Colonic mucosa (tissue), 4 donors: ENCODE results near the gene GRM5. TPM values are rescaled to one million over a fixed set of nuclear protein-coding genes. Genes with fewer than 3 reads are reported as not detected.

ENCODE experiments used
- DNase-seq: peaks from one replicate; pipeline ENCODE4 v3.0.0-alpha.2; 2020
- H3K27ac ChIP-seq: fragments of 200-600 bp; one replicate; pipeline ENCODE4 v1.8.0; 2021
- H3K27me3 ChIP-seq: fragments of 200-600 bp; one replicate; pipeline ENCODE4 v1.8.0; 2021
- H3K36me3 ChIP-seq: fragments of 200-600 bp; one replicate; pipeline ENCODE4 v1.8.0; 2021
- H3K4me1 ChIP-seq: fragments of 200-600 bp; one replicate; pipeline ENCODE4 v1.8.0; 2021; ENCODE audit warnings: mild to moderate bottlenecking
- H3K4me3 ChIP-seq: fragments of 200-600 bp; one replicate; pipeline ENCODE4 v1.8.0; 2021
- H3K9ac ChIP-seq, 2 donors: one replicate each; pipeline ENCODE4 v1.7.0; 2013; ENCODE audit warnings: control low read depth in 2 of 2, low read depth in 2 of 2, low read length in 2 of 2
- H3K9me3 ChIP-seq: fragments of 200-600 bp; one replicate; pipeline ENCODE4 v1.8.0; 2021
- intact Hi-C: fragments of 100-400 bp; cut with DNase I; formaldehyde crosslinking; loops from one replicate; pipeline ENCODE4 v1.14.1; 2022
- total RNA-seq, 2 donors: library from RNA; stranded (reverse); fragmentation: NEBNext Ultra II Directional in 1 of 2; extraction: Animal tissue kit (Norgen Biotek cat#: 25700) in 1 of 2; gene quantifications; one replicate each; pipeline ENCODE4 v1.2.1, GENCODE V29; 2021
- TF ChIP-seq, protein P1 (sequence below): fragments of 200-600 bp; IDR thresholded peaks from one replicate; pipeline ENCODE4 v1.8.0; 2022; ENCODE audit warnings: antibody characterized with exemption, mild to moderate bottlenecking
- donor health status: healthy.
- donor health status: DM: no; HTN: no; CAD: no.
- donor health status: DM: no; HTN: no; CAD: no.

Gene GRM5
- total RNA-seq, 2 donors from 2014 or later = not detected

DNA sequence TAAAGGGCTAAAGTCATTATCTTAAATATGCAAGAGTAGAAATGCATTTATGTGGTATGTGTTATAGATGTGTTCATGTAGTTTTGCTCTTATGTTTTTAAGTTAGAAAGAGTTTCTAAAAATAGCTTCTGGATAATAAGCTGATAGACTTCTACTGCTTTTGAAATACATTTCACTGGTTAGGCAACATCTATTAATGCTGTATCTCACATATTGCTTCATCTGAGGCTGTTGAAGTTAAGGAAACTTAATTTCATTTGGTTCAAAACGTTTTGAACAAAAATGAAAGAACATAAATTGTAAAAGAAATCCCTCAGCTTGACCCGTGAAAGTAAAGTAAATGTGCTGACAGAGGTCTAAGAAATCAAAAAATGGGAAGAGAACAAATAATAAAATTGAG, 564.2 kb downstream of the GRM5 start:
- DNase-seq = no peak
- Histone ChIP-seq H3K9me3 (no peaks in the 10 kb centered on the region), H3K36me3 (no peaks in the 10 kb centered on the region), H3K27ac (no peak overlapping the region), H3K9ac (no peak overlapping the region), H3K4me3 (no peak overlapping the region), H3K27me3 (no peaks in the 10 kb centered on the region), H3K4me1 (no peaks in the 10 kb centered on the region)
- intact Hi-C loops = no loop called here
- TF ChIP-seq, protein P1, sequence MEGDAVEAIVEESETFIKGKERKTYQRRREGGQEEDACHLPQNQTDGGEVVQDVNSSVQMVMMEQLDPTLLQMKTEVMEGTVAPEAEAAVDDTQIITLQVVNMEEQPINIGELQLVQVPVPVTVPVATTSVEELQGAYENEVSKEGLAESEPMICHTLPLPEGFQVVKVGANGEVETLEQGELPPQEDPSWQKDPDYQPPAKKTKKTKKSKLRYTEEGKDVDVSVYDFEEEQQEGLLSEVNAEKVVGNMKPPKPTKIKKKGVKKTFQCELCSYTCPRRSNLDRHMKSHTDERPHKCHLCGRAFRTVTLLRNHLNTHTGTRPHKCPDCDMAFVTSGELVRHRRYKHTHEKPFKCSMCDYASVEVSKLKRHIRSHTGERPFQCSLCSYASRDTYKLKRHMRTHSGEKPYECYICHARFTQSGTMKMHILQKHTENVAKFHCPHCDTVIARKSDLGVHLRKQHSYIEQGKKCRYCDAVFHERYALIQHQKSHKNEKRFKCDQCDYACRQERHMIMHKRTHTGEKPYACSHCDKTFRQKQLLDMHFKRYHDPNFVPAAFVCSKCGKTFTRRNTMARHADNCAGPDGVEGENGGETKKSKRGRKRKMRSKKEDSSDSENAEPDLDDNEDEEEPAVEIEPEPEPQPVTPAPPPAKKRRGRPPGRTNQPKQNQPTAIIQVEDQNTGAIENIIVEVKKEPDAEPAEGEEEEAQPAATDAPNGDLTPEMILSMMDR = no peak

DNA sequence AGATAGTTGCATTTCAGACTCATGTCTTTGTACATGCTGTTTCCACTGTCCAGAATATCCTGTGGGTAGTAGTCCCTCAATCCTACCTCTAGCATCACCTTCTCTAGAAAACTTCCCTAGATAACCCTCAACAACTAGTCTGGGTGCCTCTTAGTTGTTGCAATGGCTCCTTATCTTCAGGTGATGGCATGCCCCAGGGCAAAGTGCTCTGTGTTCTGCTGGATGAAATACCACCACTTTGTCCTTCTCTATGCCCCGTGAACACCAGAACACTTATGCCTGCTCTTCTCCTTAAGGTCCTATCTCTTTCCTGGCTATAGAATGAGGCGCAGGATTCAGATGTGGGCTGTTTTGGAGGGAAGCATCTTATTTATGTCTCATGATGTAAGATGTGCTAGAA, 569.9 kb downstream of the GRM5 start:
- no peaks in the 10 kb centered on the region for H3K36me3 ChIP-seq
- H3K4me3 ChIP-seq = no peak overlapping the region
- intact Hi-C loops = no loop called here
- TF ChIP-seq, protein P1 = no peak
- no peaks in the 10 kb centered on the region for H3K27me3 ChIP-seq
- H3K9ac ChIP-seq = no peak overlapping the region
- H3K9me3 ChIP-seq = no peaks in the 10 kb centered on the region
- H3K27ac ChIP-seq = no peak overlapping the region
- H3K4me1 ChIP-seq = no peaks in the 10 kb centered on the region
- no peak for DNase-seq

DNA sequence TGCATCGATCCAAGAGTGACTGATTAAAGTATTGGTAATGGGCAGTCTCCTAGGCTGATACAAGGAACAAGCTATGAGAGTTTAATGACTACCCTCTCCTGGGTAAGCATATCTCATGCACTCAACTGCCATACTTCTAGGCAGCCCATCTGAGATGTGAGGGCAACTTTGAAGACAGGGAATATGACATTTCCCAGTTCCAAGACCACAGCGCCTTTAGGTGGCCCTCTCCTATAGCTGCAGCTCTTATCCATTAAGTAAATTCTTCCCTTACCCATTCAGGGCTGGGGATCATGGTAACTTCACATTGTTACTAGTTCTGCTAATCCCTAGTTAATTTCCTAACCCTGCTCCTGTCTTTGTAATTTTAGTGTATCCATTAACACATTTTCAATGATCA, 570.9 kb downstream of the GRM5 start:
- no peaks in the 10 kb centered on the region for H3K27me3 ChIP-seq
- H3K27ac ChIP-seq = no peak overlapping the region
- H3K4me3 ChIP-seq = no peak overlapping the region
- no peaks in the 10 kb centered on the region for H3K4me1 ChIP-seq
- no peaks in the 10 kb centered on the region for H3K9me3 ChIP-seq
- no peak for DNase-seq
- H3K9ac ChIP-seq = no peak overlapping the region
- no peaks in the 10 kb centered on the region for H3K36me3 ChIP-seq
- TF ChIP-seq, protein P1 = no peak
- intact Hi-C loops = no loop called here

DNA sequence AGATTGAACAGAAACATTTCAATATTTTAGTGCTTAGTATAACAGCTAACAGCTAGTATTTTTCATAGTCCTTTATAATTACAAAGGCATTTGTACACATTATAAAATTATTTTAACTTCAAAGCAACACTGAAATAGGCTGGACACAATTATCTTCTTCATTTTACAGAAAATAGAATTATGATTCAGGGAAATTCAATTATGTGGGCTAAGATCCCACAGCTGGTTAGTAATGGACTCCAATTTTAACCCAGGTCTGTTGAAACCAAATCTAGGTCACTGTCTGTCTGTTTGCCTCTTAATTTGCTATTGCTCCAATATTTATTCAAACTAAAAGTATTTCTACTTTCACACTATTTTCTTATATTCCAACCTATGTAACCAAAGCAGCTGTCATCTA, 574.1 kb downstream of the GRM5 start:
- Histone ChIP-seq H3K36me3 (no peaks in the 10 kb centered on the region), H3K9ac (no peak overlapping the region), H3K4me1 (no peaks in the 10 kb centered on the region), H3K27ac (no peak overlapping the region), H3K4me3 (no peak overlapping the region), H3K27me3 (no peaks in the 10 kb centered on the region), H3K9me3 (no peaks in the 10 kb centered on the region)
- no peak for DNase-seq
- intact Hi-C loops = no loop called here
- TF ChIP-seq, protein P1 = no peak

DNA sequence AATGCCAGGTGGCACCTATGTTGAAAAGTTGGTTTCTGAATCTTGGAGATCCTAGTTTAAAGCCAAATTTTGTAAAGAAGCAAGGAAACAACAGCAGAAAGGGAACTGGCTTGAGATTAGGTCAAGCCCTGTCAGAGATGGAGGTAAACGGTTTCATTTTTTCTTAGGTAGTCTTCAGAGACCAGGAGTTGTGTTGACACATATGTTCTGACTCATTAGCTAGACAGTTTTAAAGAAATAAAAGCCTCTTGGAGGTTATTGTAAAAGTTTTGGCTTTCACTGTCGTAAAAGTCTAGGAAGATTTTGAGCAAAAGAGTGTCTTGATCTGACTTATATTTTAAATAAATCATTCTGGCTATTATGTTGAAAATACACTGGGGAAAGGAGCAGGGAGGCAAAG, 576.8 kb downstream of the GRM5 start:
- H3K4me3 ChIP-seq = no peak overlapping the region
- H3K9me3 ChIP-seq = no peaks in the 10 kb centered on the region
- H3K9ac ChIP-seq = no peak overlapping the region
- no peaks in the 10 kb centered on the region for H3K4me1 ChIP-seq
- intact Hi-C loops = no loop called here
- TF ChIP-seq, protein P1 = no peak
- H3K27ac ChIP-seq = no peak overlapping the region
- no peak for DNase-seq
- no peaks in the 10 kb centered on the region for H3K36me3 ChIP-seq
- H3K27me3 ChIP-seq = no peaks in the 10 kb centered on the region

DNA sequence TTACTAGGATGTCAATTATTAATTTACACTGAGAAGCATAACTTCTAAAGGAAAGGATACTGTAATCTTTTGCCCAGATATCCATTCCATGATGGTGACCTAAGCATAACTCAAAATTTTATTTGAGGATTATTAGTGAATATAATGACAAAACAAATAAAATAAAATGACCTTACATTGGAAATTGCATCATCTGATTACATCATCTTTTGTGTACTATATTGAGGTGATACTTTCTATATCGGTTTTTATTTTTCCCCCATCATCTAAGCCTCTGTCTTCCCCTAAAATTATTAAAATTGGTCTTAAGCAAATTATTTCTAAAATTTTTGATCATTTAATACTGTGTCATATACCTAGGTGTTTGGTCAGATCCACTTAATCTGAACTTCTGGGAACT, 578.1 kb downstream of the GRM5 start:
- TF ChIP-seq, protein P1 = no peak
- no peak overlapping the region for H3K27ac ChIP-seq
- no peaks in the 10 kb centered on the region for H3K9me3 ChIP-seq
- H3K9ac ChIP-seq = no peak overlapping the region
- intact Hi-C loops = no loop called here
- H3K36me3 ChIP-seq = no peaks in the 10 kb centered on the region
- no peaks in the 10 kb centered on the region for H3K27me3 ChIP-seq
- H3K4me3 ChIP-seq = no peak overlapping the region
- no peak for DNase-seq
- H3K4me1 ChIP-seq = no peaks in the 10 kb centered on the region
